ENCODE measurements around the gene PRKAR1A. TPM values are rescaled to one million over a fixed set of nuclear protein-coding genes. Genes with fewer than 3 reads are reported as not detected.

Gene PRKAR1A
- total and polyA plus RNA-seq, 4 donors = 55.6 to 118 (median 104) TPM

- TF ChIP-seq SP1 (IDR thresholded peaks at IDR 0.05) = peak; percentile 48
- no peak for TF ChIP-seq NR2F2 (IDR thresholded peaks at IDR 0.05)
- no peak for TF ChIP-seq FOXA1 (IDR thresholded peaks at IDR 0.05)
- no peak for TF ChIP-seq HNF4G (IDR thresholded peaks at IDR 0.05)
- TF ChIP-seq CTCF (IDR thresholded peaks at IDR 0.05; ENCODE audit: low read depth, low read length, missing input control) = no peak
- TF ChIP-seq EGR1 (IDR thresholded peaks at IDR 0.05; ENCODE audit: low read depth in 2 of 2) = peak in 1 of 2 donors; percentile 53
- TF ChIP-seq, protein P1, sequence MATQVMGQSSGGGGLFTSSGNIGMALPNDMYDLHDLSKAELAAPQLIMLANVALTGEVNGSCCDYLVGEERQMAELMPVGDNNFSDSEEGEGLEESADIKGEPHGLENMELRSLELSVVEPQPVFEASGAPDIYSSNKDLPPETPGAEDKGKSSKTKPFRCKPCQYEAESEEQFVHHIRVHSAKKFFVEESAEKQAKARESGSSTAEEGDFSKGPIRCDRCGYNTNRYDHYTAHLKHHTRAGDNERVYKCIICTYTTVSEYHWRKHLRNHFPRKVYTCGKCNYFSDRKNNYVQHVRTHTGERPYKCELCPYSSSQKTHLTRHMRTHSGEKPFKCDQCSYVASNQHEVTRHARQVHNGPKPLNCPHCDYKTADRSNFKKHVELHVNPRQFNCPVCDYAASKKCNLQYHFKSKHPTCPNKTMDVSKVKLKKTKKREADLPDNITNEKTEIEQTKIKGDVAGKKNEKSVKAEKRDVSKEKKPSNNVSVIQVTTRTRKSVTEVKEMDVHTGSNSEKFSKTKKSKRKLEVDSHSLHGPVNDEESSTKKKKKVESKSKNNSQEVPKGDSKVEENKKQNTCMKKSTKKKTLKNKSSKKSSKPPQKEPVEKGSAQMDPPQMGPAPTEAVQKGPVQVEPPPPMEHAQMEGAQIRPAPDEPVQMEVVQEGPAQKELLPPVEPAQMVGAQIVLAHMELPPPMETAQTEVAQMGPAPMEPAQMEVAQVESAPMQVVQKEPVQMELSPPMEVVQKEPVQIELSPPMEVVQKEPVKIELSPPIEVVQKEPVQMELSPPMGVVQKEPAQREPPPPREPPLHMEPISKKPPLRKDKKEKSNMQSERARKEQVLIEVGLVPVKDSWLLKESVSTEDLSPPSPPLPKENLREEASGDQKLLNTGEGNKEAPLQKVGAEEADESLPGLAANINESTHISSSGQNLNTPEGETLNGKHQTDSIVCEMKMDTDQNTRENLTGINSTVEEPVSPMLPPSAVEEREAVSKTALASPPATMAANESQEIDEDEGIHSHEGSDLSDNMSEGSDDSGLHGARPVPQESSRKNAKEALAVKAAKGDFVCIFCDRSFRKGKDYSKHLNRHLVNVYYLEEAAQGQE (IDR thresholded peaks at IDR 0.05) = peak; percentile 27
- TF ChIP-seq, protein P2, sequence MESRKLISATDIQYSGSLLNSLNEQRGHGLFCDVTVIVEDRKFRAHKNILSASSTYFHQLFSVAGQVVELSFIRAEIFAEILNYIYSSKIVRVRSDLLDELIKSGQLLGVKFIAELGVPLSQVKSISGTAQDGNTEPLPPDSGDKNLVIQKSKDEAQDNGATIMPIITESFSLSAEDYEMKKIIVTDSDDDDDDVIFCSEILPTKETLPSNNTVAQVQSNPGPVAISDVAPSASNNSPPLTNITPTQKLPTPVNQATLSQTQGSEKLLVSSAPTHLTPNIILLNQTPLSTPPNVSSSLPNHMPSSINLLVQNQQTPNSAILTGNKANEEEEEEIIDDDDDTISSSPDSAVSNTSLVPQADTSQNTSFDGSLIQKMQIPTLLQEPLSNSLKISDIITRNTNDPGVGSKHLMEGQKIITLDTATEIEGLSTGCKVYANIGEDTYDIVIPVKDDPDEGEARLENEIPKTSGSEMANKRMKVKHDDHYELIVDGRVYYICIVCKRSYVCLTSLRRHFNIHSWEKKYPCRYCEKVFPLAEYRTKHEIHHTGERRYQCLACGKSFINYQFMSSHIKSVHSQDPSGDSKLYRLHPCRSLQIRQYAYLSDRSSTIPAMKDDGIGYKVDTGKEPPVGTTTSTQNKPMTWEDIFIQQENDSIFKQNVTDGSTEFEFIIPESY (IDR thresholded peaks at IDR 0.05) = no peak
- TF ChIP-seq RXRA (IDR thresholded peaks at IDR 0.05) = peak; percentile 61 to 76
- TF ChIP-seq JUND (IDR thresholded peaks at IDR 0.05) = peak; percentile 72 to 78
- peak; percentile 27 for TF ChIP-seq YY1 (IDR thresholded peaks at IDR 0.05)
- TF ChIP-seq RAD21 (IDR thresholded peaks at IDR 0.05) = peak; percentile 22 to 57
- peak; percentile 11 for TF ChIP-seq MAX (IDR thresholded peaks at IDR 0.05)
- TF ChIP-seq ATF3 (IDR thresholded peaks at IDR 0.05) = peak; percentile 52
- TF ChIP-seq GABPA (IDR thresholded peaks at IDR 0.05 in 1 of 2, conservative IDR thresholded peaks at IDR 0.05 in 1 of 2) = no peak
- peak; percentile 3 for TF ChIP-seq TAF1 (conservative IDR thresholded peaks at IDR 0.05)
- peak; percentile 70 to 79 for TF ChIP-seq HNF4A (conservative IDR thresholded peaks at IDR 0.05)
- no peak for TF ChIP-seq FOXA2 (IDR thresholded peaks at IDR 0.05)
- Histone ChIP-seq H3K27ac (ENCODE audit: low read depth in 1 of 2, low read length in 2 of 2) (peak overlapping the region; percentile 53 to 72), H3K4me1 (ENCODE audit: control insufficient read depth in 4 of 4, insufficient read depth in 4 of 4, low read length in 3 of 4) (peaks cover 2 to 29% (median 16%) of the 10 kb centered on the region in 4 donors), H3K36me3 (ENCODE audit: control insufficient read depth in 4 of 4, insufficient read depth in 3 of 4, low read depth in 1 of 4, low read length in 3 of 4) (peaks cover 0 to 2% (median under 1%) of the 10 kb centered on the region in 4 donors), H3K27me3 (ENCODE audit: control insufficient read depth in 4 of 4, insufficient read depth in 4 of 4, low read length in 3 of 4) (no peaks in the 10 kb centered on the region), H3K4me3 (ENCODE audit: low read depth in 1 of 3, low read length in 3 of 3) (no peak overlapping the region), H3K9ac (ENCODE audit: low read depth in 1 of 2, low read length in 2 of 2) (no peak overlapping the region), H3K9me3 (ENCODE audit: control insufficient read depth in 4 of 4, low read length in 3 of 4) (no peaks in the 10 kb centered on the region)
- WGBS = 42% methylated on average over 3 of the region's 3 CpGs
- DNase-seq (ENCODE audit: low spot score) = no peak
These were observed 54.8 kb downstream of the PRKAR1A start for GRCh38 chr17:68567035-68567434.
